CD4-positive, alpha-beta T cell (primary cell): ENCODE data around the gene CCDC126. TPM values are rescaled to one million over a fixed set of nuclear protein-coding genes. Genes with fewer than 3 reads are reported as not detected.

Experiments used
- ATAC-seq: fragments of 200-7000 bp; cut with Tn5 transposase; one replicate; pipeline ENCODE4 v1.10.0; 2022; ENCODE audit warnings: mild to moderate bottlenecking; ENCODE audit not compliant: poor library complexity
- CTCF ChIA-PET: fragments of 350-600 bp; sonication (Branson Sonifier 250); formaldehyde crosslinking; loops from one replicate; lab custom pipeline; 2021; ENCODE audit warnings: antibody characterized with exemption, inconsistent platforms; lab: Charles Lee
- POLR2A ChIA-PET: fragments of 350-600 bp; sonication (Branson Sonifier 250); formaldehyde crosslinking; loops from one replicate; lab custom pipeline; 2021; ENCODE audit warnings: antibody characterized with exemption, inconsistent platforms; lab: Charles Lee
- DNase-seq, 14 experiments: peaks; one replicate each; pipeline ENCODE4 v3.0.0-alpha.2; 2013 to 2020; ENCODE audit warnings: mixed read lengths in 2 of 14
- H3K27ac ChIP-seq, 2 donors: one replicate each; pipeline versions ENCODE4 v1.5.1 to v1.7.0; 2013; ENCODE audit warnings: low read length in 2 of 2, low read depth in 1 of 2, mild to moderate bottlenecking in 1 of 2
- H3K27me3 ChIP-seq, 2 experiments: 1 replicate in 1 of 2; 2 replicates in 1 of 2; pipeline versions ENCODE4 v1.6.1 to v1.7.0; 2013; ENCODE audit warnings: low read length in 2 of 2, control low read depth in 1 of 2, mild to moderate bottlenecking in 1 of 2, moderate library complexity in 1 of 2; ENCODE audit not compliant: insufficient read depth in 2 of 2, control insufficient read depth in 1 of 2
- H3K36me3 ChIP-seq: one replicate; pipeline ENCODE4 v1.6.1; 2013; ENCODE audit warnings: low read length, control low read depth; ENCODE audit not compliant: insufficient read depth
- H3K4me1 ChIP-seq: one replicate; pipeline ENCODE4 v1.6.1; 2013; ENCODE audit warnings: low read length, control low read depth; ENCODE audit not compliant: insufficient read depth
- H3K4me3 ChIP-seq: one replicate; pipeline ENCODE4 v1.5.1; 2013; ENCODE audit warnings: mild to moderate bottlenecking, low read length, moderate library complexity
- H3K9me3 ChIP-seq, 2 experiments: 1 replicate in 1 of 2; 2 replicates in 1 of 2; pipeline versions ENCODE4 v1.6.1 to v1.7.0; 2013; ENCODE audit warnings: low read length in 2 of 2, mild to moderate bottlenecking in 2 of 2, control low read depth in 1 of 2, moderate library complexity in 1 of 2; ENCODE audit not compliant: control insufficient read depth in 1 of 2, insufficient read depth in 1 of 2
- H3K27ac Mint-ChIP-seq: one replicate; pipeline ENCODE4 v1.8.0; 2020; ENCODE audit warnings: mixed read lengths
- H3K27me3 Mint-ChIP-seq: one replicate; pipeline ENCODE4 v1.8.0; 2021; ENCODE audit warnings: mixed read lengths
- H3K36me3 Mint-ChIP-seq: one replicate; pipeline ENCODE4 v1.8.0; 2021; ENCODE audit warnings: low read depth, mixed read lengths
- H3K4me1 Mint-ChIP-seq: one replicate; pipeline ENCODE4 v1.8.0; 2021; ENCODE audit warnings: low read depth, mixed read lengths
- H3K4me3 Mint-ChIP-seq: one replicate; pipeline ENCODE4 v1.8.0; 2020; ENCODE audit warnings: mild to moderate bottlenecking, mixed read lengths
- H3K9me3 Mint-ChIP-seq: one replicate; pipeline ENCODE4 v1.8.0; 2020; ENCODE audit warnings: mixed read lengths
- CTCF ChIP-seq: fragments of 200-600 bp; IDR thresholded peaks from one replicate; pipeline ENCODE4 v1.8.0; 2022; ENCODE audit warnings: antibody characterized with exemption, mild to moderate bottlenecking
- intact Hi-C, 2 experiments: fragments of 100-400 bp; cut with DNase I in 1 of 2; cut with micrococcal nuclease in 1 of 2; formaldehyde crosslinking; loops; one replicate each; pipeline versions ENCODE4 v1.15.1 to v1.9.0; 2023 to 2025; cut with DNase I, micrococcal nuclease
- total RNA-seq, 174 experiments: library from RNA in 2 of 174; stranded (reverse) in 2 of 174; gene quantifications; one replicate each; pipeline ENCODE4 v1.2.3 and lab custom pipeline; 2021 to 2026

Gene CCDC126
- total RNA-seq, 2 experiments from 2014 or later, result 8.3 to 10.3 TPM

- Mint-ChIP-seq H3K27ac (no peak overlapping the region), H3K9me3 (no peaks in the 10 kb centered on the region), H3K27me3 (no peaks in the 10 kb centered on the region), H3K4me3 (no peak overlapping the region), H3K4me1 (peaks cover 3% of the 10 kb centered on the region), H3K36me3 (peaks cover 8% of the 10 kb centered on the region)
- TF ChIP-seq CTCF, result no peak
- no peaks in the 10 kb centered on the region for H3K27me3 ChIP-seq
- DNase-seq (no peak), ATAC-seq (no peak)
- H3K27ac ChIP-seq, result no peak overlapping the region
- intact Hi-C loops, result no loop called here
- no peak overlapping the region for H3K4me3 ChIP-seq
- POLR2A ChIA-PET, result no interaction called here
- no peaks in the 10 kb centered on the region for H3K4me1 ChIP-seq
- CTCF ChIA-PET, result no interaction called here
- H3K36me3 ChIP-seq, result peaks cover 7% of the 10 kb centered on the region
- no peaks in the 10 kb centered on the region for H3K9me3 ChIP-seq
These were observed 31.2 kb downstream of the CCDC126 start for GRCh38 chr7:23628370-23628769.

GRCh38 chr7:23633417-23633816 is 36.2 kb downstream of the CCDC126 start:
- DNase-seq (no peak), ATAC-seq (no peak)
- Mint-ChIP-seq H3K36me3 (peaks cover 4% of the 10 kb centered on the region), H3K27me3 (no peaks in the 10 kb centered on the region), H3K9me3 (no peaks in the 10 kb centered on the region), H3K4me1 (peaks cover 3% of the 10 kb centered on the region), H3K4me3 (no peak overlapping the region), H3K27ac (no peak overlapping the region)
- POLR2A ChIA-PET, result no interaction called here
- intact Hi-C loops, result no loop called here
- Histone ChIP-seq H3K4me3 (no peak overlapping the region), H3K27ac (no peak overlapping the region), H3K36me3 (peaks cover 7% of the 10 kb centered on the region), H3K4me1 (no peaks in the 10 kb centered on the region), H3K27me3 (no peaks in the 10 kb centered on the region), H3K9me3 (no peaks in the 10 kb centered on the region)
- TF ChIP-seq CTCF, result no peak
- CTCF ChIA-PET, result no interaction called here

GRCh38 chr7:23645822-23646221 is 48.6 kb downstream of the CCDC126 start:
- DNase-seq, result no peak
- ATAC-seq, result no peak
- intact Hi-C loops, result no loop called here
- ChIA-PET POLR2A (no interaction called here), CTCF (no interaction called here)
- Histone ChIP-seq H3K27ac (no peak overlapping the region), H3K27me3 (no peaks in the 10 kb centered on the region), H3K9me3 (no peaks in the 10 kb centered on the region), H3K36me3 (no peaks in the 10 kb centered on the region), H3K4me3 (no peak overlapping the region), H3K4me1 (no peaks in the 10 kb centered on the region)
- peaks cover 28% of the 10 kb centered on the region for H3K36me3 Mint-ChIP-seq
- H3K9me3 Mint-ChIP-seq, result no peaks in the 10 kb centered on the region
- no peak overlapping the region for H3K4me3 Mint-ChIP-seq
- H3K27me3 Mint-ChIP-seq, result no peaks in the 10 kb centered on the region
- no peak for TF ChIP-seq CTCF
- H3K4me1 Mint-ChIP-seq, result no peaks in the 10 kb centered on the region
- H3K27ac Mint-ChIP-seq, result no peak overlapping the region
